Daoy (cell line): ENCODE measurements around the gene KCTD17. TPM values are rescaled to one million over a fixed set of nuclear protein-coding genes. Genes with fewer than 3 reads are reported as not detected.

Experiments used
- DNase-seq: peaks from one replicate; pipeline ENCODE4 v3.0.0-alpha.2; 2015; ENCODE audit warnings: low read depth
- total RNA-seq: library from RNA; depleted of rRNA; stranded (reverse); fragments of >200 nt; shearing (Covaris generic); gene quantifications from 2 replicates; pipeline ENCODE4 v1.2.3, GENCODE V29; 2014; rRNA removed

Gene KCTD17, protein sequence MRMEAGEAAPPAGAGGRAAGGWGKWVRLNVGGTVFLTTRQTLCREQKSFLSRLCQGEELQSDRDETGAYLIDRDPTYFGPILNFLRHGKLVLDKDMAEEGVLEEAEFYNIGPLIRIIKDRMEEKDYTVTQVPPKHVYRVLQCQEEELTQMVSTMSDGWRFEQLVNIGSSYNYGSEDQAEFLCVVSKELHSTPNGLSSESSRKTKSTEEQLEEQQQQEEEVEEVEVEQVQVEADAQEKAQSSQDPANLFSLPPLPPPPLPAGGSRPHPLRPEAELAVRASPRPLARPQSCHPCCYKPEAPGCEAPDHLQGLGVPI
- 20.6 and 20.8 TPM in 2 replicates for total RNA-seq

DNA sequence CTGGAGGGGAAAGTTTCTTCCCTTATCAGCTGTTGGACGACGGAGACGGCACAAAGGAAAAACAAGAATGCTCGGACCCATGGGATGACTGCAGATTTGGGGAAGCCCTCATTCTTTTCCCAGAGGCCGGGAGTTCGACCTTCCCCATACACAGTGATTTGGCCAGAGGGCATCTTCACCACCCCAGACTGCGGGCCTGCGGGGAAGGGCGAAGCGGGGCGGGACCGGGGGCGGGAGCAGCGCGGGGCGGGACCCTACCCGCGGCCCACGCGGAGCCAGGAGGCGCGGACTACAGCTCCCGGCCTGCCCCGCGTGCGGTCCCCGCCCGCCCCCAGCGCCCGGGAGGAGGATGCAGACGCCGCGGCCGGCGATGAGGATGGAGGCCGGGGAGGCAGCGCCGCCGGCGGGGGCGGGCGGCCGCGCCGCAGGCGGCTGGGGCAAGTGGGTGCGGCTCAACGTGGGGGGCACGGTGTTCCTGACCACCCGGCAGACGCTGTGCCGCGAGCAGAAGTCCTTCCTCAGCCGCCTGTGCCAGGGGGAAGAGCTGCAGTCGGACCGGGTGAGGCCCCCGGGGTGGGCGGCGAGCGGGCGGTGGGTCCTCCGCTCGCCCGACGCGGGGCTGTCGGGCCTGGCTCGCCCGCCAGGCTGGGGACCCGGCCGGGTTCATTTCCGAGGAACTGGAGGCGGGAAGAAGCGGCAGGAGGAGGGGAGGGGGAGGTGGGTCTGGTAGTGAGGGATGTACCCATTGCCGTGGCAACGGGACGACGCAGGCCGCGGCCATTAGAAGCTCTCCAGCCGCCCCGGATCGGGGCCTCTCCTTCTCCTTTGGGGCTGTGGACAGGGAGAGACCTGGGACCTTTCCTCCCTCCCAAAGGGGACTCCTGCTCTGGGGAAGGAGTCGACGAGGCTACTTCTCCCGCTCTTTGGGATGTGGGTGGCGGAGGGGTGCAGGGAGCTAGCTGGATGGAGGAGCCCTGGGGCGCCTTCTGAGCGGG, at the start of gene KCTD17:
KCTD17 (plus strand) TSS at position 352 of the 995 bp plus-strand sequence; CDS start at position 371, 19 bp downstream.
- DNase-seq, result peak; percentile 85

DNA sequence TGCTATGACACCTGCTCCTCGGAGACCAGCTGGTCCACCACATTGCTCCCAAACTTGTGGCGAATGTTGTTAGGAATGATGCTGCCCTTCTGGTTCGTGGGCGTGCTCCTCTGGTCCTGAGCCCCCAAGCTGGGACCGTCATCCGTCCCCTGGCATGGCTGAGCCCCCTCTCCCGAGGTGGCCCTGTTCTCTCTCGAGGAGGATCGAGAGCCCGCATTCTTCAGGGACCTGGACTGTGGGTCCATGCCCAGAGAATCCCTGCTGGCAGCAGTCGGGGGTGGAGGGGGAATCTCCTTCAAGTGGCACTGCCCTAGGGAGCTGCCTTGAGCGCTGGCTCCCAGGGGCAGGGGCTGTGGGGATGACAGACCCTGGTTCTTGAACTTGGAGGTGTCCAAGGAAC, 49.7 kb upstream of the KCTD17 start:
- no peak for DNase-seq

DNA sequence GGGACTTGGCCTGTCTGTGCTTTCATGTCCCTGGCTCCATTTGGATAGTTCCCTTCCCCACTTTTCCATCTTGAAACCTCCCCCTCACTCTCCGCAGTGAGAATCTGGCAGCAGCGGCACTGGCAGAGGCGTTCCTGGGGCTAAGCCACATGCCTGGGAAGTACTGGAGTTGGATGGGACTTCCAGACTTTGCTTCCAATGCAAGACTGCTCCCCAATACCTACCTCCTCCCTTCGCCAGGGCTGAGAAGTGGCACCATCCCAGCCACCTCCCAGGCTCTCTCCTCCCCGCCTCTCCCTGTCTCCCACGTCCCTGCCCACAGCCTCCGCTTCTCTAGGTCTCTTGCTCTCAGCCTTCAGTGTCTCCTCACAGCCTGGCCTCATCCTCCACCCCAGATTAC, 48.9 kb upstream of the KCTD17 start:
- DNase-seq, result no peak

DNA sequence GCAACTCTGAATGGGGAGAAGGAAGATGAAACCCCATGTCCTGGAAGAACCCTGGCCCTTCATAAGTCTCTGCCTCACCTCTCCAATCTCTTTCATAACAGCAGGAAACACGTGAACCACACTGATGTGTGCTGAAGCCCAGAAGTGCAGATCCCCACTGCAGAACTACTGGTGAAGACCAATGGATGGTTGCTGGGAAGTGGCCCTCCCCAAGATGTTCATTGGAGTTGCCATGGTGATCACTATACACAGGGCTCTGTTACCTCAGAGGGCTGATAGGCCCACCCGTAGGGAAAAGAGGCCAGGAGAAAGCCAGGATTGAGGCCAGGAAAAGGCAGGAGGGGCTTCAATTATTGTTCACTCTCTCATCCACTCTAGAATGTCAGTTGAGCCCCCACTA, 43.9 kb upstream of the KCTD17 start:
- DNase-seq, result no peak

DNA sequence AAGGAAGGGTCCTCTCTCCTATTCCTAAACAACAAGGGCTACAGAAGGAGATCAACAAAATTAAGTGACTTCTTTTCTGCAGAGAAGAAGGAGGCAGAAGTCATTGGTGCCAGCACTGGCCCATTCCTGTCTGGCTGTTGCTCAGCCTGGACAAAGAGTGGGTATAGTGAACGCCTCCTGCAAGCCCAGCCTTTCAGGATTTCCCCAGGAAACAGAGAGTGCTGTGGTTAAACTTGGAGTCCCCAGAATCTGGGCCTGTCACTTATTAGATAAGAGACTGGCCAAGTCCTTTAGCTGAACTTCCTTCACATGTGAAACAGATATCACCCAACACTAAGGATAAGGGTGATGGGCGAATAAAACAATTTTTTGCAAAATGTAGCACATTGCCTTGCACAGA, 43.2 kb upstream of the KCTD17 start:
- no peak for DNase-seq

DNA sequence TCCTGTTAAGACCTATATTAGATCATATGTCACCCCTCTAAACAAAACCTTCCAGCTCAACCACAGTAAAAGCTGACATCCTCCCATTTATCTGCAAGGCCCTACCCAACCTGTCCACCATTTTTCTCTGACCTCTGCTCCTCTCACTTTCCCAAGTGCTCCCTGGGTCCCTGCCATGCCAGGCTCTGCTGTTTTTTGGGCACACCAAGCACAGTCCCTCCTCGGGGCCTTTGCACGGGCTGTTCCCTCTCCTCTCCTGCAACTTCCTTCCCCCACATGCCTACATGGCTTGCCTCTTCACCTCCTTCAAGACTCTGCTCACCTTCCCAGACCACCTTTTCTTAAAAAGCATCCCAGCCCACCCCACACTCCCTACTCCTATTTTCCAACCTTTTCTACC, 42.1 kb upstream of the KCTD17 start:
- no peak for DNase-seq

DNA sequence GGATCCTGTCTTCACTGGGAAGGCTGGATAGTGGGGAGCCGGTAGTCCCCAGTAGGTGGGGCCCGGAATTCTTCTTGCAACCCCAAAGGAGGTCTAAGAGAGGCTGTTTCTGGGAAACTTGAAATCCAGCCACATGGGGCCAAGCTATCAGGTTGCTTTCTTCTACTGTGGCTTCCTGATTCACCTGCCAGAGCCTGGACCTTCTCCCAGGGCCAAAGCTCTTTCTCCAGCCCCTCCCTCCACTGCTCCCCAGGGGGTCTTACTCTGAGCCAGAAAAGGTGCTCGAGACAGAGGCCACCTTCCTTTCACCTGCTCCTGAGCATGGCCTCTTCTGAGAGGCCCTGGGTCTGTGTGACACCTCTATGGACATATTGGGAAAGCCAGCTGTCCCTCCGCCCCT, 41.4 kb upstream of the KCTD17 start:
- DNase-seq, result no peak

DNA sequence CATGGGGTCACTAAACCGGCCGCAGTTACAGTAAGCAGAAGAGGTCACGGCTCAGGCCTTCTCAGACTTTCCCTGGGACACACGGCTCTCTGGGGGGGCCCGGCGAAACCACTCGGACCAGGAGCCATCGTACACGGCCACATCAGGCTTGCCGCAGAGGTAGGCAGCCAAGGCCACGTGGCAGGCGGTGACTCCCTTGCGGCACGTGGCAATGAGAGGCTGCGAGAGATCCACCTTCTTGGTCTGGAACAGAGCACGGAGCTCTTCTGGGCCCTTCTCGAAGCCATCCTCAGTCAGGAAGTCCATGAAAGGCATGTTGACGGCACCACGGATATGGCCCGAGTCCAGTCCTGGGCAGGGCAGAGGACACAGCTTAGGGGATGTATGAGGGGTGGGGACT, 40.6 kb upstream of the KCTD17 start:
- no peak for DNase-seq

DNA sequence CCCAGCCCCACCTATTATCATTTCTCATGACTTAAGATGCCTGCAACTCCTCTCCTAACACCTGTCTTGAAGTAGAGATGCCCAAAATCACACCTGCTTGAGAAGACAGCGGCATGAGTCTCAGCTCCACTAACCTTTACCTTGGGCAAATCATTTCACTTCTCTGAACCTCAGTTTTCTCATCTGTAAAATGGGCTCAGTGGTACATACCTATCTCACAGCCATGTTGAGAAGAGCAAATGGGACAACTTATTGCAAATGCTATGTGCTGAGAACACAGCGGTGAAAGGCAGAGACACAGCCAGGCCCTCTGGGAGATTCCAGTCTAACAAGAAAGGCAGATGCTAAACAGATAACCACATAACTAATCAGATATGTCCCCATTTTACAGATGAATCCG, 40.1 kb upstream of the KCTD17 start:
- no peak for DNase-seq

DNA sequence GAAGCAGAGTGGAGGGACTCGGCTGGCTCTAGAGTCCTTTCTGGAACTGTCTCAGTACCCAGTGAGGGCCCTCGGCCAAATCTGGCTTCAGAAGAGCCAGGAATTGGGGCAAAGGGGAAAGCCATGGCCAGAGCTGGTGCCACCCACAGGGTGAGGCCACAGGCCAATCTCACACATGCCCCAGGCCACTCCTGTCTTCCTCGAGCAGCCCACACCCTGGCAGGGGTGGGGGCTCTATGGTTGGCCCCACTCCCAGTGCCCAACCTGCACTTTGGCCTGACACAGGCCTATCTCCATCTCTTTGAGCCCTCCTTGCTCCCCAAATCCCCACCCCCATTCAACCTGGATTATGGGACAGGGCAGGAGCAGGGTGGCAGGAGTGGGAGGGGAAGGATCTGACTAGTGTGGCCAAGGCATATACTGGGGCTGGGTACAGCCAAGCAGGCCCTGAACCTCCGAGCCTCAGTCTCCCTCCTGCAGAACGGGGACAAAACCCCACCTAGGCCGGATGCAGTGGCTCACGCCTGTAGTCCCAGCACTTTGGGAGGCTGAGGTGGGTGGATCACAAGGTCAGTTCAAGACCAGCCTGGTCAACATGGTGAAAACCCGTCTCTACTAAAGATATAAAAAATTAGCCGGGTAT, 39.2 kb upstream of the KCTD17 start:
- no peak for DNase-seq

DNA sequence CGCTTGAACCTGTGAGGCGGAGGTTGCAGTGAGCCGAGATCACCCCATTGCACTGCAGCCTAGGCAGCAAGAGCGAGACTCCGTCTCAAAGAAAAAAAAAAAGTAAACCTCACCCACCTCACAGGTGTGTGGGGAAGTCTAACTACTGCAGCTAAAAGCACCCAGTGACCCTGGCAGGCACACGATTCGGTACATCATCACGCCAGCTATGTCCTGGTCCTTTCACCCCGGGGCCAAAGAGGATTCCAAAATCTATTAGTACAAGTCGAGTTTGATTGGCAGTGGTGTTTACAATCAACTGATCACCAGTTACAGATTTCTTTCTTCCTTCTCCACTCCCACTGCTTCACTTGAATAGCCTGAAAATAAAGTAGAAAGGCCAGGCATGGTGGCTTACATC, 38.6 kb upstream of the KCTD17 start:
- DNase-seq, result no peak

DNA sequence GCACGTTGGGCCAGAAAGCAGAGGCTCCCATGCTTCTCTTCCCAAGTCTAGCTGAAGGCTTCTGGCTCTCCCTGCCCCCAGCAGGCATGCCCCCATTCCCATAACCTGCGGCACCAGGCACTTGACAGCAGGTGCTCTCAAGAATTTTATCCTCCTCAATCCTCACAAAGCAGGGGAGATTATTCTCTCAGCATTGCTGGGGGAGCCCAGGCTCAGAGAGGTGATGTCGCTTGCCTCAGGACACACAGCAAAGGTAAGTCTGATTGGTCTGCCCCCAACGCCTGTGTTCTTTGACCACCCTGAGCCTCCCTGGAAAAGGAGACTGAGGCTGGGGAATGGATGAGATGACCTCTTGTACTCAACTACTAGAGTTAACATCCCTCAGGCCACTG, 37.1 kb upstream of the KCTD17 start:
- DNase-seq, result no peak

DNA sequence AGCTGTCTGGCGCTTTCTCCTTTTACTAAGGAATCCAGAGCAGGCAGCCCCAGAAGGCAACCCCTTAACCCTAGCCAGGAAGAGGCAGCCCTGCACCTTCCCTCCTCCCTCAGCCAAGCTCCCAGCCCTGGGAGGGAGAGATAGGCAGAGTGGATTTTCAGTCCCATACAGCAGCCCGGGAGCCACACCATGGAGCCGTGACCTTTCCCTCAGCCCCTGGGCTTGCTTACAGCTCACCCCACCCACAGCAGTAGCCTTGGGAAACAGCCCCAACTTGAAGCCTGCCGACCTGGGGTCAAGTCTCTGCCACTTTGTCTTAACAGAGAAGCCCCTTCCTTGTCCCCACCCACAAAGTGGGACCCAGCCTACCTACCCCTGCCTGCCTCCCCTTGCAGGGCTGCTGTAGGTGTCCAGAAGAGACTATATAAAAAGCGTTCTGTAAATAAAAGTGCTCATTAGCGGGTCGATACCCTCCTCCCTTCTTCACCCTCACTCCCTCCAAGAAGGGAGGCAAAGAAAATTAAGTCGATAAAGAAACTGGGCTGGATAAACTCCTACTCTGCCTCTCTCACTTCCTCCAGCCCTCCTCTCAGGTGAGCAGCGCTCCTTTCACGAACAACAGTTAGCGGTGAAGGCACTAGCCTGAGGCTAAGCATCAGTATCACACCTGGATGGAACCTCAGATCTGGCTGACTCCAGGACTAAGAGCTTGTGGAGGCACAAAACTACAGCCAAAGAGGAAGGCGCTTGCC, 36.5 kb upstream of the KCTD17 start:
- DNase-seq, result no peak

DNA sequence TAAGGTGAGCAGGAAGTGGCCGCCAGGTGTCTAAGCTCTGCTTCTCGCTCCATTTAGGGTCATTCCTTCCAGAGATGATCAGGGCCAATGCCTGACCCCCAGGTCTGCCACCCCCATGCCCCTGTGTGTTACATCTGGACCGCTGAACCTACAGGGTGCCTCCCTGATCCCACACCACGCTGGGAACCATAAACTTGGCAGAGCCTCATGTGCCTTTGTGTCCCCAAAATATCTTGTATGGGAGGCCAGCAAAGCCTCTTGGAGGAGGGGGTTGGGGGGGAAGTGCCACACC, 36.0 kb upstream of the KCTD17 start:
- no peak for DNase-seq

DNA sequence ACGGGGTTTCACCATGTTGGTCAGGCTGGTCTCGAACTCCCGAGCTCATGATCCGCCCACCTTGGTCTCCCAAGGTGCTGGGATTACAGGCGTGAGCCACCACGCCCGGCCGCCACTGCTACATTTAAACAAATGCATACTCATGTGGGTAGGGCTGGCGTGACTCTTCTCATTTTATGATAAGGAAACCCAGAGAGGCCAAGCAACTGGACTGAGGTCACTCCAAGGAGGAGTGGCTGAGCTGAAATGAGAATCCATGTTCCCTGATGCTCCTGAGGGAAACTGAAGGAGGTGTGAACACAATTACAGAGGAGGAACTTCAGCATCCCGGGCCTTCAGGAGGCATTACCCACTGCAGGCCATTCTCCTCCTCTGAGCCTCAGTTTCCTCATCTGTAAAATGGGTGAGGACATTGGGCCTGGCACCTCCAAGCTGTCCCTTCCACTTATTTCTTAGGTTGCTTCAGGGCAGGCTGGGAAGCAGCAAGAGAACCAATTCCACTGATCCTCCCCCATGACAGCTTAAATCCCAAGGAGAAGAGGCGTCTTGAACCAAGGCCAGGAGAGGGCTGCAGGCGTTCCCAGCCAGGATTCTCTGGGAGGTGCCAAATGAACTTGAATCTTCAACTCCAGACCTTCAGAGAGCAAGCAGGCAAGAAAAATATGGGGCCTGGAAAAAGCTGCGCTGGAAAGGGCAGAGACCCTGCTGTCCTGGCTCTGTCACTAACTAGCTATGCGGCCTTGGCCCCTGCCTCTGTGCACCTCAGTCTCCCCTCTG, 35.2 kb upstream of the KCTD17 start:
- DNase-seq, result no peak

DNA sequence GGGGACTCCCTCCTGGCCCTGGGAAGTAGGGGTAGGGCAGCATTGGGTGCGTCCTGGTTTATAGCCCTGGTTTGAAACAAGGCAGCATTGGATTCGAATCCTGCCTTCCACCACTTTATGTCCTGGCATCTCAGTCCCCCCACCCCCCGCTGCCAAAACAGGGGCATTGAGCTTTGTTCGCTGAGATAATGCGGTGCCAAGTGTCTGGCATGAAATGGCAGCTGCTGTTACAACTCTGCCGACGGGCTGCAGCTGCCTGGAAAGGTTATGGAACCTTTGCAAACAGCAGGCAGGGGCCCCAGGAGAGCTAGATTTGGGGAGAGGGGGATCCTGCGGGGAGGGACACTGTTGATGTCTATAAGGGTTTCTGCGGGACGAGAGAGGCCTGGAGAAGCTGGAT, 34.2 kb upstream of the KCTD17 start:
- no peak for DNase-seq

DNA sequence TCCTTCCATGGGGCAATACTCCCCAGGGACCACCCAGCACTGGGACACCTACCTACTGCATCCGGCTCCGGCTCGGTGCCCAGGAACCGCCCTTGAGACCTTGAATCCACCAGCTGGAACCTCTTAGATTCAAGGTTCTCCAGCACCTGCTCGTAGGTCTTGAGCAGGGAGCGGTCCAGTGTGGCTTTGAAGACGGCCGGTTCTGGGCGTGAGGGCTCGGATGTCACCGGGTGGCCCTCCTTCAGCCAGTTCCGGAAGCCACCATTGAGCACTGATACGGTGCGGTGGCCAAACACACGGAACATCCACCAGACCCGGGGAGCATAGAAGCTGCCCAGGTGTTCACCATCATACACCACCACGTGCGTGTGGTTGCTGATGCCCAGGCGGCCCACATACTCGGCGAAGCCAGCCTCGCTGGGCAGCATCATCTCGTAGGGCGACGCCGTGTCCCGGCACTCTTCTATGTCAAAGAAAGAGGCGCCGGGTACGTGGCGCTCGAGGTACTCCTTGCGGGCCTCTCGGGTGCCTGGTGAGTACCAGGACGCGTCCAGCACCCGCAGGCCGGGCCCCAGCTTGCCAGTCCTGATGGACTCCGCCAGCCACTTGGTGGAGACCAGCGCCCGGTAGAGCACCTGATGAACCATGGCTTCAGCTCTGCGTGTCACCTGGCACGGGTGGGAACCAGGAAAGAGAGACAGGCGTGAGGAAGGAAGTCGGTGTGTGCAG, 33.3 kb upstream of the KCTD17 start:
- DNase-seq, result no peak

DNA sequence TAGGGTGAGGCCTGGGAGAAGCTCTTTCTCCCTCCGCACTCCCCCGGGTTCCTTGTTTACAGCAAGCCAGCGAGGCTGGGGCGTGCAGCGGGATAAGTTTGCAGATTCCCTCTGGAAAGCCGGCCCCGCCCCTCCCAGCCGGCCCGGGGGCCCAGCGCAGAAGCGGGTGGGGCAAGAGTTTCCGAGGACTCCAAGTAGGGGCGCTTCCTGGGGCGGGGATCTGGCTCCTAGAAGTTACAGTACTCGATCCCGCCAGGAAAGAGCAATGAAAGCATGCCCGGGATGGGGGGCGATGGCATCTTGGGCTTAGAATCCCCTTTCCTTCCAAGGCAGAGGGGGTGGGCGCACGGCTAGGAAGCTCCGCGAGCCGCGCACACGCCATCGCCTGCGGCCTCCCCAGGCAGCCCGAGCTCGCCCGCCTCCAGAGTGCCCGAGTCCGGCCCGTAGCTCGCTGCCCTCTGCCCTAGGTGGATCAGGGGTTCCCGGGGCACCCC, 32.7 kb upstream of the KCTD17 start:
- DNase-seq, result peak; percentile 36

DNA sequence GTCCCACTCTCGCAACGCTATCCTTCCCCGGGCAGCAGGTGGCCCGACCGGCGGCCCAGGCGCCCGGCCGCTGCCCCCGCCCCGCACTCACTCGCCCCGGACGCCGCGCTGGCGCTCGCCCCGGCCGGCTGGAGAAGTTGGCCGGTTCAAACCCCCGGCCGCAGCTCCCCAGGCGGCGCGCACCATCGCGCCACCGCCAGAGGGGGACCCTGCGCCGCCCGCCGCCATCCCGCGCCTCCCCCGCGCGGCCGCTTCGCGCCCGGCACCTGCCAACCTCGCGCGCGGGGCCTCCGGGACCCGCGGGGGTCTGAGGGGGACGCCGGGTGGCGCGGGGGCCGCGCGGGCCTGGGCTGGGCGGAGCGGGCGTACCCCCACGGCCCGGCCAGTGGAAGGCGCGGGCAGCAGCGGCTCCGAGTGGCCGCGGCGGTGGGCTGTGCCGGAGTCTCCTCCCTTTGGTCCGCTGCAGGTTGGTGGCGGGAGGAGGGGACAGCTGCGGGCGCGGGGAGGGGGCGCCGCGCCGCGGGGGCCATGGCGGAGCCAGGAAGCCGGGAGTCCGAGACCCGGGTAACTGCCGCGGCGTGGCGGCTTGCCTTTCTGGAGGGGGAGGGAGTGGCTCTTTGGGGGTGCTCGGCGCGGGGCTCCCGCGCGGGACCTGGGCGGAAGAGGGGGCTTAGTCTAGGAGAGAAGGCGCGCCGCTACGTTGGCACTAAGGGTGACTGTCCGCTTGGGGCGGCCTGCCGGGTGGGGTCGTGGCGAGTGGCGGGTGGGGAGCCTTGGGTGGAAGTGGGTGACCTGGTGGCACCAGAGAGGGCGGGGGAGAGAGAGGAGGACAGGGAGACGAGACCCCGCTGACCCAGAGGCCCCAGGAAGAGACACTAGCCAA, 32.0 kb upstream of the KCTD17 start, which contains the start of the genes MPST and TST:
MPST (plus strand) TSS at position 434 of the 883 bp plus-strand sequence; CDS start at position 529, 95 bp downstream.
TST (minus strand) TSS at position 139 of the 883 bp plus-strand sequence. CDS start 715 bp downstream, outside the sequence.
- DNase-seq, result peak; percentile 75
